GM23338 (cell line): ENCODE measurements around the gene FBXW12.

Experiments
- EZH2 ChIP-seq: fragments of 200-600 bp; sonication (generic); IDR thresholded peaks from one replicate; pipeline ENCODE4 v1.8.0; 2017; ENCODE audit warnings: antibody characterized with exemption, mild to moderate bottlenecking, low read depth; ENCODE audit not compliant: unreplicated experiment
- EZH2phosphoT487 ChIP-seq: fragments of 200-600 bp; sonication (generic); IDR thresholded peaks from one replicate; pipeline ENCODE4 v1.8.1; 2018; ENCODE audit warnings: antibody characterized with exemption; ENCODE audit not compliant: unreplicated experiment
- JUNB ChIP-seq: IDR thresholded peaks from one replicate; pipeline ENCODE4 v1.6.1; 2016; ENCODE audit warnings: antibody characterized with exemption; ENCODE audit not compliant: unreplicated experiment
- POLR2AphosphoS5 ChIP-seq: IDR thresholded peaks from 2 replicates; pipeline ENCODE4 v1.6.1; 2016; ENCODE audit warnings: antibody characterized with exemption, low read depth
- ZNF331 ChIP-seq: fragments of 250-450 bp; sonication (Bioruptor Pico); IDR thresholded peaks from 2 replicates; pipeline ENCODE4 v1.5.0; 2020; ENCODE audit warnings: low read depth, mild to moderate bottlenecking, moderate library complexity
- TF ChIP-seq, protein P1 (sequence below), 2 experiments: fragments of 200-600 bp in 1 of 2; sonication (generic) in 1 of 2; conservative IDR thresholded peaks; 2 replicates each; pipeline versions ENCODE4 v1.5.1 to v1.6.1; 2016 to 2017; ENCODE audit warnings: antibody characterized with exemption in 2 of 2, low read depth in 2 of 2, mild to moderate bottlenecking in 2 of 2, moderate library complexity in 1 of 2
- TF ChIP-seq, protein P2 (sequence below): IDR thresholded peaks from one replicate; pipeline ENCODE4 v1.6.1; 2018; ENCODE audit warnings: antibody characterized with exemption; ENCODE audit not compliant: unreplicated experiment

DNA sequence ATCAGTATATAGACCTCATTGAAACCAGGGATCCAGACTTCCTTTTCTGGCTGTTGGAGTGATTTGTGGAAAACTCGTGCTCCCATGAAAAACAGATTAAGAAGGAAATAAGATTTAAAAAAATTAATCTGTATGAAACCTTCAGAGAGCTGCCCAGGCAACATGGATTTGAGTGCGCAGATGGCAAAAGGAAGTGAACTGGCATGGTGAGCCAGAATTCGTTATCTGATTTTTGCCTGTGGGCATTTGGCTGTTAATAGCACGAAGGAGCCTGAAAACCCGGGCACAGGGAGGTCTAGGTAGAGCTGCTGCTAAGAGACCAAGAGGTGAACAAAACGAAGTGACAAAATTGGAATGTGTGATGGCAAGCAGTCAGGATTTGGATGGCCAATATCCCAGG lies 19.5 kb upstream of the FBXW12 start:
- TF ChIP-seq, protein P1, sequence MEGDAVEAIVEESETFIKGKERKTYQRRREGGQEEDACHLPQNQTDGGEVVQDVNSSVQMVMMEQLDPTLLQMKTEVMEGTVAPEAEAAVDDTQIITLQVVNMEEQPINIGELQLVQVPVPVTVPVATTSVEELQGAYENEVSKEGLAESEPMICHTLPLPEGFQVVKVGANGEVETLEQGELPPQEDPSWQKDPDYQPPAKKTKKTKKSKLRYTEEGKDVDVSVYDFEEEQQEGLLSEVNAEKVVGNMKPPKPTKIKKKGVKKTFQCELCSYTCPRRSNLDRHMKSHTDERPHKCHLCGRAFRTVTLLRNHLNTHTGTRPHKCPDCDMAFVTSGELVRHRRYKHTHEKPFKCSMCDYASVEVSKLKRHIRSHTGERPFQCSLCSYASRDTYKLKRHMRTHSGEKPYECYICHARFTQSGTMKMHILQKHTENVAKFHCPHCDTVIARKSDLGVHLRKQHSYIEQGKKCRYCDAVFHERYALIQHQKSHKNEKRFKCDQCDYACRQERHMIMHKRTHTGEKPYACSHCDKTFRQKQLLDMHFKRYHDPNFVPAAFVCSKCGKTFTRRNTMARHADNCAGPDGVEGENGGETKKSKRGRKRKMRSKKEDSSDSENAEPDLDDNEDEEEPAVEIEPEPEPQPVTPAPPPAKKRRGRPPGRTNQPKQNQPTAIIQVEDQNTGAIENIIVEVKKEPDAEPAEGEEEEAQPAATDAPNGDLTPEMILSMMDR (conservative IDR thresholded peaks at IDR 0.05; ENCODE audit: low read depth in 2 of 2) = no peak
- no peak for TF ChIP-seq EZH2
- no peak for TF ChIP-seq EZH2phosphoT487
- no peak for TF ChIP-seq ZNF331 (CRISPR knock-in tag)
- TF ChIP-seq JUNB = no peak
- TF ChIP-seq, protein P2, sequence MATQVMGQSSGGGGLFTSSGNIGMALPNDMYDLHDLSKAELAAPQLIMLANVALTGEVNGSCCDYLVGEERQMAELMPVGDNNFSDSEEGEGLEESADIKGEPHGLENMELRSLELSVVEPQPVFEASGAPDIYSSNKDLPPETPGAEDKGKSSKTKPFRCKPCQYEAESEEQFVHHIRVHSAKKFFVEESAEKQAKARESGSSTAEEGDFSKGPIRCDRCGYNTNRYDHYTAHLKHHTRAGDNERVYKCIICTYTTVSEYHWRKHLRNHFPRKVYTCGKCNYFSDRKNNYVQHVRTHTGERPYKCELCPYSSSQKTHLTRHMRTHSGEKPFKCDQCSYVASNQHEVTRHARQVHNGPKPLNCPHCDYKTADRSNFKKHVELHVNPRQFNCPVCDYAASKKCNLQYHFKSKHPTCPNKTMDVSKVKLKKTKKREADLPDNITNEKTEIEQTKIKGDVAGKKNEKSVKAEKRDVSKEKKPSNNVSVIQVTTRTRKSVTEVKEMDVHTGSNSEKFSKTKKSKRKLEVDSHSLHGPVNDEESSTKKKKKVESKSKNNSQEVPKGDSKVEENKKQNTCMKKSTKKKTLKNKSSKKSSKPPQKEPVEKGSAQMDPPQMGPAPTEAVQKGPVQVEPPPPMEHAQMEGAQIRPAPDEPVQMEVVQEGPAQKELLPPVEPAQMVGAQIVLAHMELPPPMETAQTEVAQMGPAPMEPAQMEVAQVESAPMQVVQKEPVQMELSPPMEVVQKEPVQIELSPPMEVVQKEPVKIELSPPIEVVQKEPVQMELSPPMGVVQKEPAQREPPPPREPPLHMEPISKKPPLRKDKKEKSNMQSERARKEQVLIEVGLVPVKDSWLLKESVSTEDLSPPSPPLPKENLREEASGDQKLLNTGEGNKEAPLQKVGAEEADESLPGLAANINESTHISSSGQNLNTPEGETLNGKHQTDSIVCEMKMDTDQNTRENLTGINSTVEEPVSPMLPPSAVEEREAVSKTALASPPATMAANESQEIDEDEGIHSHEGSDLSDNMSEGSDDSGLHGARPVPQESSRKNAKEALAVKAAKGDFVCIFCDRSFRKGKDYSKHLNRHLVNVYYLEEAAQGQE = no peak
- TF ChIP-seq POLR2AphosphoS5 = no peak
